GM19438 (cell line): ENCODE data around the gene SEBOX.

Experiments used
- ATAC-seq: cut with Tn5 transposase; IDR thresholded peaks from one replicate; pipeline ENCODE4 v1.9.1; 2021; ENCODE audit warnings: low read depth; ENCODE audit not compliant: unreplicated experiment

The SEBOX gene

DNA sequence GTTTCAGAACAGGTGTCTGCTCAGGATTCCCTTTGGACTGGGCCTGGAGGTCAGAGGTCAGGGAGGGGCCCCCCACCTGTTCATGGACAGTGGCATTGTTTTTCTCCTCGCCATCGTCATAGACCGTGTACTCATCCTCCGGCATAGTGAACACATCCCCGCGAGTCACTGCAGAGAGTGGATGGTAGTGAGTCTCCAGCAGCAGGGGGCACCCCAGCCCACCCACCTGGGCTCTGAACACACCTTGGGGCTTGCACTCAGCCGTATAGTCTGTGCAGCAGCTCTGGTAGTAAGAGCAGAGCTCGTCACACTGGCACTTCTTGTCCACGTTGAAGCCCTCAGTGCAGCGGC, 4.7 kb upstream of the SEBOX start:
- no peak for ATAC-seq

GRCh38 chr17:28368915-28369683, 4.1 kb upstream of the SEBOX start:
- no peak for ATAC-seq

DNA sequence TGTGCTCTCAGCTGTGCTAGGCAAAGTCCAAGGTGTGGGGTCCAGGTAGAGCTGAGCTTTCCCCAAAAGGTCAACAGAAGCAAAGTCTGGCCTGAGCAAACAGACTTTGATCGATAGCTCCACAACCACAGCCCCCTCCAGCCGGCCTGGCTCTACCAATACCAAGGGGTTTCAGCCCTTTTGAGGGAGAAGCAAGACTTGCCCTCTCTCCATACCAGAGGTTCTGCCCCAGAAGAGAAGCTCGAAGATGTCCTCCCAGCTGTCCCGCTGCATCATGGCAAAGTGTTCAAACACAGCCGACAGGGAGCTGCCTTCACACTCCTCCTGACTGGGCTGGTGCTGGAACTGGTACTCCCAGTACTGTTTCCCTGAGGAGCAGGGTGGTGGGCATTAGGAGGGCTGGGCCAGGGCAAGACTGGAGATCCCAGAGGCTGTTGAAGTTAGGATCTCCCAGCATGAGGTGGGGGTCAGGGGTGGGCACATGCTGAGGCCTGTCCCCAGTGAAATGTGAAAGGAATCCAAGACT, 3.4 kb upstream of the SEBOX start:
- no peak for ATAC-seq

GRCh38 chr17:28367641-28368305, 2.8 kb upstream of the SEBOX start:
- no peak for ATAC-seq

DNA sequence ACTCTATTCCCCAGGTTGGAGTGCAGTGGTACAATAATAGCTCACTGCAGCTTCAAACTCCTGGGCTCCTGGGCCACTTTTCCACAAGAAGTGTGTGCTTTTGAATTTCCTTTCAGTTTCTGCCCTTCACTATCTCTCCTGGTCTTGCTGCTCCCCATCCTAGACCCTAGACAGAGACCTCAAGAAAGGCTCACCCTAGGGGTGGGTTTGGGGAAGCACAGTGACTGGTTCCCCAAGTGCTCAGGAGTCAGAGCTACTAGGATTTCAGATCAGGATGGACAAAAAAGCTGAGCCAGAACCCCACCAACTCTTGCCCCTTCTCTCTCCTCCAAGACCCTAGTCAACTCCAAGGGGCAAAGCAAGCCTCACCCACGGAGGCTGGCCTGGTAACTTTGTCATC, 1.6 kb upstream of the SEBOX start:
- ATAC-seq: no peak

GRCh38 chr17:28365487-28365886, 488 bp upstream of the SEBOX start:
- ATAC-seq: no peak

GRCh38 chr17:28363776-28364650, 986 bp downstream of the SEBOX start:
- ATAC-seq: no peak

DNA sequence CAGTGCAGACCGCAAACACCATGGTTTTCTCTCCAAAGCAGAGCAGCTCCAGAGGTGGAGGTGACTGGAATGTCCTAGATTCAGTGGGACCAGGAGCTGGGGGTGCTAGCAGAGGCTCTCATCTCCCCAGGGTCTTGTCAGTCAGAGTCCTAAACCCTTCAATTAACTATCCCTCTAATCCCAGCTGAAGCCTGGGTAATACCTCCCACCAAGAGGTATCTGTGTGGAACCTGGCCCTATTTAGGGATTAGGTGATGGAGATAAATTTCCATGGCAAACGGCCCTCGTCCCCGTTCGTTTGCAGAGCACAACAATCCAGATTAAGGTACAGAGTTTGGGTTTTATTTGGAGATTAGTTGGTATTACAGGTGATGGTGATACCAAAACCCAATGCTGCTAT, 1.8 kb downstream of the SEBOX start:
- no peak for ATAC-seq

- ATAC-seq: no peak
Observed at GRCh38 chr17:28357901-28358197, 7.2 kb downstream of the SEBOX start.

DNA sequence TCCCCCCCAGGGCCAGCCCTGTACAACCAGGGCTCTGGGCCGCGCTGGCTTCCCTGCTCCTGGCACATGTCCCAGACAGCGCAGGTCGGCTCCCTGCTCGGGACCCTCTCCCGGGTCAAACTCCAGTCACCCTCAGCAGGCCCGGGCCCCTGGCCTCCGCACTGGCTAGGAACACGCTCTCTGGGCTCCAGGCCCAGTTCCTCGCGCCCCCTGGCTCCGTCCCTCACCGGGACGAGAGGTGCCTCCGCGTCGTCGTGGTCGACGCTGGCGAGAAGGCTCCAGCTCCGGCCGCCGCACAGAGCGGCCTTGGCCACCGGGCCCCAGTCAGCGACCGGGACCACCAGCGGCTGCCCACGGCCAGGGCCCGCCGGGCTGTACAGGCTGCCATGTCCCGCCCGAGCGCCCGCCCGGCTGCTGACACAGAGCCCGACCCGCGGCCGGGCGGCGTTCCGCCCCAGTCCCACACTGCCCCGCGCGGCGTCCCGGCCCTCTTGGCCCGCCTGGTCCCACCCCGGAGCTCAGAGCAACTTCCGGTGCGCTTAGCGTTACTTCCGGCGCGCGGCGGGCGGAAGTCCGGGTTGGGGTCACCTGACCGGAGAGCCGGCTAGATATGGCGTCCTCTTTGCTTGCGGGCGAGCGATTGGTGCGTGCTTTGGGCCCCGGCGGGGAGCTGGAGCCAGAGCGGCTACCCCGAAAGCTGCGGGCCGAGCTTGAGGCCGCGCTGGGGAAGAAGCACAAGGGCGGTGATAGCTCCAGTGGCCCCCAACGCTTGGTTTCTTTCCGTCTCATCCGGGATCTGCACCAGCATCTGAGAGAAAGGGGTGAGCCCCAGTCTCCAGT, 7.7 kb downstream of the SEBOX start, which contains the start of gene POLDIP2:
Gene POLDIP2 (minus strand): TSS at position 467 of the 840 bp plus-strand sequence. CDS start 79 bp downstream, at position 388.
- peak; percentile 98 for ATAC-seq

DNA sequence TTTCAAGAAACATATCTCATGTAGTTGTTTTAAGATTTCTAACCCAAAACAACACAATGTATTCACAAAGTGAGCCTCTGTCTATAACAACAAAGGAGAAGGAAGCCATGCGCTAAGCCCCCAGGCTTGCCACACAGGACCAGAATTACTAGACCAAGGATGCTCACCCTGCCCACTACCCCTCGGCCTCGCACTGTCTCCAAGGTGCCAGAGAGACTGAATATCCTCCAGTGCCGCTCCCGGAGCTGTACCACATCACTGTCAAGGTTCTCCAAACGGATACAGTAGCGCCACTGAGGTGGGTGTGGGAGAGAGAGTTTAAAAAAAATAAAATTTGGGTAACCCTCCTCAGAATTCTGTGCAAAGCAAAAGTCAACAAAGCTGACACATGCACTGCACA, 14.7 kb downstream of the SEBOX start:
- ATAC-seq: no peak

- ATAC-seq: no peak
Observed at GRCh38 chr17:28348979-28349378, 16.0 kb downstream of the SEBOX start.

DNA sequence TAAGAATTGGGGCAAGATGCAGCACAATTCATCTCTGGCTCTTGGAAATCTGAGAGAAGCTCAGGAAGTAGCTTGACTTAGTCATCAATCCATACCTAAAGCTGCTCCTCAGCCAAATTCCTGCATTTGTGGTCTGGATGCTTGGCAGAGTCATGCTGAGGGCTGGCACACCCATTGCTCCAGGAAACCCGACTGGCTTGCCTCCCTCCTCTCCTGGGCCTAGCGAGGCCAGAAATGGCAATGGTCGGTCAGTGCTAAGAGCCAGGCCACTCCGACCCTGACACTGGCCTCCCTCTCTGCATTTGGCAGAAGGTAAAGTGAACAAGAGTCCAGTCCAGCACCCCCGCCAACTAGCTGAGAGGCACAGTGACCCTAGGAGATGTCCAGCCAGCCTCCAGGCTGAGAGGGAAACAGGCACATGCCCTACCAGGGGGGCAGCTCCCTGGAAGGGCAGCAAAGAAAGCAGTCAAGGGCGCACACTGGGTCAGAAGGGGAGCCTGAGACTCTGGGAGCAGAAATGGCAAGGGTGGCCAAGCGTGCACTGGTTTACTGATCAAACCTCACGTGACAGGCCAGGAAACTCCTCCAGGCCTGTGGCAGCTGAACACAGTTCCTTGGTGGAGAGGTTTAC, 17.6 kb downstream of the SEBOX start:
- ATAC-seq: no peak

DNA sequence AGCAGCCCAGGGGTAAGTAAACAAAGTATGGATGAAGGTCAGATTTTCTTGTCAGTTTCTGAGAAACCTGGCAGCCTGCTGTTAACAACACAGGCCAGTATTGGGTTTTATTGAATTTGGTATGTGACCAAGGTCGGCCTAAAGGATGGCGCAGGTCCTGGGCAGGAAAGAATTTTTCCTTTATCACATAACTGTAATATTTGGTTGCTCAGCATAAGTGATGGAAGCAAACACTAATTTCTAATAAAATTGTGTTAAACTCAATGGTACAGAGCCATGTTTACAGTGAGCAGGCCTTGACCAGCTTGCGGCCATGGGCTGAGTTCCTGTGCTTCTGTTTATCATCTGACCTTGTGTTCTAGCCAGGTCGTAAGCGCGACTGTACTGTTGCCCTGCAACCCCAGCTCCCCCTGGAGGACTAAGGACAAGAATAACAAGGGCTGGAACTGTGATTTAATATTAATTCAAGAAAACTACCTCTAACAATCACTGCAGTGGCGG, 18.2 kb downstream of the SEBOX start:
- no peak for ATAC-seq

- no peak for ATAC-seq
Observed at GRCh38 chr17:28346199-28346580, 18.8 kb downstream of the SEBOX start.

GRCh38 chr17:28345419-28346198, 19.4 kb downstream of the SEBOX start:
- ATAC-seq: no peak

DNA sequence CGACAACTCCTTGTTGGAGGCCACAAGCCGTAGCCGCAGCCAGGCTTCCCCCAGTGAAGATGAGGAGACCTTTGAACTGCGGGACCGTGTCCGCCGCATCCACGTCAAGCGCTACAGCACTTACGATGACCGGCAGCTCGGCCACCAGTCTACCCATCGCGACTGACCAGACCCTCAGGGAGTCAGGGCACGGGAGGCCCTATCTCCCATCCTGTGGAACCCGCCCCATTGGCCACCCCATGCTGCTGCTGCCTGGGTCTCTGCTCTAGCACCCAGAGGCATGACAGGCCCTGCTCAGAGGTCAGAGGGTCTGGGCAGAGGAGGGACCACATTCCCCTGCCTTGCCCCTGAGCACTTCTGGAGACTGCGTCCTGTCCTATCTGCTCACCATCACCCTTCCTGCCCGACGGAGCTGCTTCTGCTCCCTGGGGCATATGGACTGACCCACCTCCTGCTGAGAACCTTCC, 20.5 kb downstream of the SEBOX start:
- no peak for ATAC-seq

- ATAC-seq: no peak
Observed at GRCh38 chr17:28344011-28344410, 21.0 kb downstream of the SEBOX start.

- ATAC-seq: no peak
Observed at GRCh38 chr17:28343491-28343932, 21.5 kb downstream of the SEBOX start.
